ENCODE results near the gene STK10. TPM values are rescaled to one million over a fixed set of nuclear protein-coding genes. Genes with fewer than 3 reads are reported as not detected.
A peak's percentile ranks its signal among the peaks of the same experiment; 100 is the strongest.

Gene STK10
- total and polyA plus RNA-seq, 9 of the 15 experiments (the other 6 are each of a cell fraction or from before 2014, with no cell fraction given) = 0.30 to 6.7 (median 2.4) TPM

DNA sequence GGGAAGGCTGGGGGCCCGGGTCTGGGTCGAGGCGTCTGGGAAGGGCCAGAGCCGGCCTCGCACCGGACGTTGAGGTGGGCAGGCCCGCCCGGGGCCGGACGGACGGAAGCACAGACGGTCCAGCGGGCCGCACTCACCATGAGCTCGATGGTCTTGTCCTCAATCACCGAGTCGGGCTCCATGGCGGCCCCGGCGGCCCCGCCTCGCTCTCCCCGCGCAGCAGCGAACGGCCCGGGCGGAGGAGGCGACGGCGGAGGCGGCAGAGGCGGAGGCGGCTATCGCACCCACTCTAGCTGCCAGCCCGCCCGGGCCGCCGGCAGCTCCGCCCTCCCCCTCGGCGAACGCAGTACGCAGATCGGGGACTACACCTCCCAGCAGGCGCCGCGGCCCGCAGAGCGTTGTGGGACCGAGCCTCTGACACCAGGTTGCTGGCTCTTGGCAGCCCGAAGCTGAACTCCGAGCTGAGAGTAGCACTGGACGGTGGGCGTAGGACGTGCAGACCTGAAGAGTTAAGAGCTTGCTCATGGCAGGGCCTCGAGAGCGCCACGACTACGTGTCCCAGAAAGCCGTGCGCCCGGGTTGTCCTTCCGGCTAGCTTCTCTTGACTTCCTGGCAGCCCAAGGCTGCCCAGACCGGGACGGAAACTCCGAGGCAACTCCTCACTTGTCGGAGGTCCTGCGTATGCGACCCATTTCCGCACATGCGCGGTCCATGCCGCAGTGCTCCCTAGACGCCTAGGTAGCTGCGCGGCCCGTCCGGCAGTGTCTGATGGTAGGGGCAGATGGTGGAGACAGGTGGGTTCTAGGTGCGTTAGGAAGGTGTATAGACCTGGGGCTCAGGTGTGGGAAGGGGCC, 181.5 kb downstream of the STK10 start, which contains the start of gene FBXW11 (continued):
- TF ChIP-seq ZNF75A (CRISPR knock-in tag; IDR thresholded peaks at IDR 0.05) (0 out of 2 replicates have a peak, but pooled peaks have one; percentile 64), ZNF133 (CRISPR knock-in tag; IDR thresholded peaks at IDR 0.05) (no peak), ZNF408 (CRISPR knock-in tag; IDR thresholded peaks at IDR 0.05; ENCODE audit: low read depth) (no peak), SOX6 (IDR thresholded peaks at IDR 0.05) (0 out of 2 replicates have a peak, but pooled peaks have one; percentile 28), ERF (CRISPR knock-in tag; IDR thresholded peaks at IDR 0.05) (no peak; the same call in 1 of the 2 replicates), WHSC1 (IDR thresholded peaks at IDR 0.05; ENCODE audit: low read length) (no peak), RAD21 (CRISPR knock-in tag; conservative IDR thresholded peaks at IDR 0.05 in 1 of 2, IDR thresholded peaks at IDR 0.05 in 1 of 2) (no peak), HDAC1 (IDR thresholded peaks at IDR 0.05) (peak in 1 of 2 experiments; percentile 71; a peak in 2 of 4 replicates), ZNF764 (CRISPR knock-in tag; IDR thresholded peaks at IDR 0.05; ENCODE audit: low read depth) (no peak), ZEB2 (IDR thresholded peaks at IDR 0.05) (peak; percentile 90), DPF2 (IDR thresholded peaks at IDR 0.05) (0 out of 2 replicates have a peak, but pooled peaks have one; percentile 33), EP400 (IDR thresholded peaks at IDR 0.05) (peak; percentile 63), ZNF561 (CRISPR knock-in tag; conservative IDR thresholded peaks at IDR 0.05) (no peak), ZNF668 (CRISPR knock-in tag; IDR thresholded peaks at IDR 0.05) (no peak), ZNF354B (CRISPR knock-in tag; IDR thresholded peaks at IDR 0.05) (peak; percentile 38; the same call in 1 of the 2 replicates)
- TF ChIP-seq, protein P1, sequence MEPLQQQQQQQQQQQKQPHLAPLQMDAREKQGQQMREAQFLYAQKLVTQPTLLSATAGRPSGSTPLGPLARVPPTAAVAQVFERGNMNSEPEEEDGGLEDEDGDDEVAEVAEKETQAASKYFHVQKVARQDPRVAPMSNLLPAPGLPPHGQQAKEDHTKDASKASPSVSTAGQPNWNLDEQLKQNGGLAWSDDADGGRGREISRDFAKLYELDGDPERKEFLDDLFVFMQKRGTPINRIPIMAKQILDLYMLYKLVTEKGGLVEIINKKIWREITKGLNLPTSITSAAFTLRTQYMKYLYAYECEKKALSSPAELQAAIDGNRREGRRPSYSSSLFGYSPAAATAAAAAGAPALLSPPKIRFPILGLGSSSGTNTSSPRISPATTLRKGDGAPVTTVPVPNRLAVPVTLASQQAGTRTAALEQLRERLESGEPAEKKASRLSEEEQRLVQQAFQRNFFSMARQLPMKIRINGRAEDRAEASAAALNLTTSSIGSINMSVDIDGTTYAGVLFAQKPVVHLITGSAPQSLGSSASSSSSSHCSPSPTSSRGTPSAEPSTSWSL (CRISPR knock-in tag; IDR thresholded peaks at IDR 0.05; ENCODE audit: borderline replicate concordance) = no peak
- TF ChIP-seq, protein P2, sequence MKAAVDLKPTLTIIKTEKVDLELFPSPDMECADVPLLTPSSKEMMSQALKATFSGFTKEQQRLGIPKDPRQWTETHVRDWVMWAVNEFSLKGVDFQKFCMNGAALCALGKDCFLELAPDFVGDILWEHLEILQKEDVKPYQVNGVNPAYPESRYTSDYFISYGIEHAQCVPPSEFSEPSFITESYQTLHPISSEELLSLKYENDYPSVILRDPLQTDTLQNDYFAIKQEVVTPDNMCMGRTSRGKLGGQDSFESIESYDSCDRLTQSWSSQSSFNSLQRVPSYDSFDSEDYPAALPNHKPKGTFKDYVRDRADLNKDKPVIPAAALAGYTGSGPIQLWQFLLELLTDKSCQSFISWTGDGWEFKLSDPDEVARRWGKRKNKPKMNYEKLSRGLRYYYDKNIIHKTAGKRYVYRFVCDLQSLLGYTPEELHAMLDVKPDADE (conservative IDR thresholded peaks at IDR 0.05; ENCODE audit: control insufficient read depth, low read depth, low read length) = peak; percentile 44
- TF ChIP-seq, protein P3, sequence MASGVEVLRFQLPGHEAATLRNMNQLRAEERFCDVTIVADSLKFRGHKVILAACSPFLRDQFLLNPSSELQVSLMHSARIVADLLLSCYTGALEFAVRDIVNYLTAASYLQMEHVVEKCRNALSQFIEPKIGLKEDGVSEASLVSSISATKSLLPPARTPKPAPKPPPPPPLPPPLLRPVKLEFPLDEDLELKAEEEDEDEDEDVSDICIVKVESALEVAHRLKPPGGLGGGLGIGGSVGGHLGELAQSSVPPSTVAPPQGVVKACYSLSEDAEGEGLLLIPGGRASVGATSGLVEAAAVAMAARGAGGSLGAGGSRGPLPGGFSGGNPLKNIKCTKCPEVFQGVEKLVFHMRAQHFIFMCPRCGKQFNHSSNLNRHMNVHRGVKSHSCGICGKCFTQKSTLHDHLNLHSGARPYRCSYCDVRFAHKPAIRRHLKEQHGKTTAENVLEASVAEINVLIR (CRISPR knock-in tag; IDR thresholded peaks at IDR 0.05) = peak; percentile 67
- TF ChIP-seq, protein P4, sequence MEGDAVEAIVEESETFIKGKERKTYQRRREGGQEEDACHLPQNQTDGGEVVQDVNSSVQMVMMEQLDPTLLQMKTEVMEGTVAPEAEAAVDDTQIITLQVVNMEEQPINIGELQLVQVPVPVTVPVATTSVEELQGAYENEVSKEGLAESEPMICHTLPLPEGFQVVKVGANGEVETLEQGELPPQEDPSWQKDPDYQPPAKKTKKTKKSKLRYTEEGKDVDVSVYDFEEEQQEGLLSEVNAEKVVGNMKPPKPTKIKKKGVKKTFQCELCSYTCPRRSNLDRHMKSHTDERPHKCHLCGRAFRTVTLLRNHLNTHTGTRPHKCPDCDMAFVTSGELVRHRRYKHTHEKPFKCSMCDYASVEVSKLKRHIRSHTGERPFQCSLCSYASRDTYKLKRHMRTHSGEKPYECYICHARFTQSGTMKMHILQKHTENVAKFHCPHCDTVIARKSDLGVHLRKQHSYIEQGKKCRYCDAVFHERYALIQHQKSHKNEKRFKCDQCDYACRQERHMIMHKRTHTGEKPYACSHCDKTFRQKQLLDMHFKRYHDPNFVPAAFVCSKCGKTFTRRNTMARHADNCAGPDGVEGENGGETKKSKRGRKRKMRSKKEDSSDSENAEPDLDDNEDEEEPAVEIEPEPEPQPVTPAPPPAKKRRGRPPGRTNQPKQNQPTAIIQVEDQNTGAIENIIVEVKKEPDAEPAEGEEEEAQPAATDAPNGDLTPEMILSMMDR (IDR thresholded peaks at IDR 0.05 in 2 of 3, conservative IDR thresholded peaks at IDR 0.05 in 1 of 3; ENCODE audit: insufficient read depth in 2 of 3, low read depth in 1 of 3, low read length in 3 of 3) = no peak
- TF ChIP-seq, protein P5, sequence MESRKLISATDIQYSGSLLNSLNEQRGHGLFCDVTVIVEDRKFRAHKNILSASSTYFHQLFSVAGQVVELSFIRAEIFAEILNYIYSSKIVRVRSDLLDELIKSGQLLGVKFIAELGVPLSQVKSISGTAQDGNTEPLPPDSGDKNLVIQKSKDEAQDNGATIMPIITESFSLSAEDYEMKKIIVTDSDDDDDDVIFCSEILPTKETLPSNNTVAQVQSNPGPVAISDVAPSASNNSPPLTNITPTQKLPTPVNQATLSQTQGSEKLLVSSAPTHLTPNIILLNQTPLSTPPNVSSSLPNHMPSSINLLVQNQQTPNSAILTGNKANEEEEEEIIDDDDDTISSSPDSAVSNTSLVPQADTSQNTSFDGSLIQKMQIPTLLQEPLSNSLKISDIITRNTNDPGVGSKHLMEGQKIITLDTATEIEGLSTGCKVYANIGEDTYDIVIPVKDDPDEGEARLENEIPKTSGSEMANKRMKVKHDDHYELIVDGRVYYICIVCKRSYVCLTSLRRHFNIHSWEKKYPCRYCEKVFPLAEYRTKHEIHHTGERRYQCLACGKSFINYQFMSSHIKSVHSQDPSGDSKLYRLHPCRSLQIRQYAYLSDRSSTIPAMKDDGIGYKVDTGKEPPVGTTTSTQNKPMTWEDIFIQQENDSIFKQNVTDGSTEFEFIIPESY (CRISPR knock-in tag; IDR thresholded peaks at IDR 0.05) = no peak
